ENCODE measurements around the gene KLRC3.
"Not testable (repeated sequence)": the region's sequence is repeated elsewhere in the genome, so short reads cannot be mapped to it uniquely, and the experiment has no call there.

Gene KLRC3

GRCh38 chr12:10400829-10401228 lies 19.6 kb downstream of the KLRC3 start:
- DNase-seq (ENCODE audit: low read depth), result no peak

GRCh38 chr12:10398168-10398567 lies 22.2 kb downstream of the KLRC3 start:
- DNase-seq (ENCODE audit: low read depth), result no peak

- DNase-seq (ENCODE audit: low read depth), result no peak
These were observed 23.1 kb downstream of the KLRC3 start for GRCh38 chr12:10397296-10397695.

GRCh38 chr12:10396176-10396575 lies 24.2 kb downstream of the KLRC3 start:
- not testable (repeated sequence) for DNase-seq (ENCODE audit: low read depth)

- DNase-seq (ENCODE audit: low read depth), result no peak
These were observed 24.9 kb downstream of the KLRC3 start for GRCh38 chr12:10395390-10395998.

GRCh38 chr12:10394531-10395152 lies 25.8 kb downstream of the KLRC3 start:
- not testable (repeated sequence) for DNase-seq (ENCODE audit: low read depth)

GRCh38 chr12:10393291-10393690 lies 27.1 kb downstream of the KLRC3 start:
- DNase-seq (ENCODE audit: low read depth), result no peak

GRCh38 chr12:10392394-10392930 lies 27.9 kb downstream of the KLRC3 start:
- no peak for DNase-seq (ENCODE audit: low read depth)

GRCh38 chr12:10390991-10391390 lies 29.4 kb downstream of the KLRC3 start:
- DNase-seq (ENCODE audit: low read depth), result not testable (repeated sequence)

GRCh38 chr12:10389904-10390303 lies 30.5 kb downstream of the KLRC3 start, which contains the start of gene KLRK1:
Gene KLRK1, minus strand, starts transcription at chr12:10390041. Its CDS starts 1,231 bp downstream, at chr12:10388810.
- no peak for DNase-seq (ENCODE audit: low read depth)

GRCh38 chr12:10388624-10389413 lies 31.6 kb downstream of the KLRC3 start:
- DNase-seq (ENCODE audit: low read depth), result no peak

- not testable (repeated sequence) for DNase-seq (ENCODE audit: low read depth)
These were observed 32.9 kb downstream of the KLRC3 start for GRCh38 chr12:10387498-10387897.

- DNase-seq (ENCODE audit: low read depth), result no peak
These were observed 33.5 kb downstream of the KLRC3 start for GRCh38 chr12:10386857-10387256.

GRCh38 chr12:10385166-10385613 lies 35.2 kb downstream of the KLRC3 start:
- DNase-seq (ENCODE audit: low read depth), result no peak

- no peak for DNase-seq (ENCODE audit: low read depth)
These were observed 36.2 kb downstream of the KLRC3 start for GRCh38 chr12:10384191-10384590.

GRCh38 chr12:10381928-10382628 lies 38.3 kb downstream of the KLRC3 start:
- DNase-seq (ENCODE audit: low read depth), result no peak

GRCh38 chr12:10378737-10379136 lies 41.7 kb downstream of the KLRC3 start:
- not testable (repeated sequence) for DNase-seq (ENCODE audit: low read depth)

- no peak for DNase-seq (ENCODE audit: low read depth)
These were observed 45.8 kb downstream of the KLRC3 start for GRCh38 chr12:10374624-10375018.

- no peak for DNase-seq (ENCODE audit: low read depth)
These were observed 47.8 kb downstream of the KLRC3 start for GRCh38 chr12:10372559-10372958.

- not testable (repeated sequence) for DNase-seq (ENCODE audit: low read depth)
These were observed 48.4 kb downstream of the KLRC3 start for GRCh38 chr12:10371893-10372535.
